K562 (cell line): ENCODE results near the gene GPATCH3. TPM values are rescaled to one million over a fixed set of nuclear protein-coding genes. Genes with fewer than 3 reads are reported as not detected.

Experiments
- BHLHE40 ChIP-seq: IDR thresholded peaks from 2 replicates; pipeline ENCODE4 v1.6.1; 2011; ENCODE audit warnings: low read length, improper control_type of control experiment
- CAMTA2 ChIP-seq: fragments of 250-450 bp; sonication (Bioruptor Pico); conservative IDR thresholded peaks from 2 replicates; pipeline ENCODE4 v1.5.1; 2022
- CHD2 ChIP-seq: IDR thresholded peaks from 2 replicates; pipeline ENCODE4 v1.6.1; 2011; ENCODE audit warnings: low read depth, low read length
- KLF13 ChIP-seq: fragments of 450-650 bp; IDR thresholded peaks from 2 replicates; pipeline ENCODE4 v1.6.1; 2016; ENCODE audit warnings: missing genetic modification characterization, low read depth, mild to moderate bottlenecking, missing compliant biosample characterization, moderate library complexity, borderline replicate concordance
- MYC ChIP-seq, 2 experiments: fragments of 250-450 bp in 1 of 2; sonication (Bioruptor Pico) in 1 of 2; IDR thresholded peaks; 2 replicates each; pipeline versions ENCODE4 v1.5.1 to v1.6.1; 2012 to 2021; ENCODE audit warnings: low read depth in 2 of 2, borderline replicate concordance in 1 of 2, improper control_type of control experiment in 1 of 2, low read length in 1 of 2, mild to moderate bottlenecking in 1 of 2, moderate library complexity in 1 of 2
- NCOA6 ChIP-seq: fragments of 450-650 bp; IDR thresholded peaks from 2 replicates; pipeline ENCODE4 v1.6.1; 2017; ENCODE audit warnings: mild to moderate bottlenecking
- NCOR1 ChIP-seq: fragments of 450-650 bp; IDR thresholded peaks from 2 replicates; pipeline ENCODE4 v1.6.1; 2016; ENCODE audit warnings: mild to moderate bottlenecking, moderate library complexity
- NEUROD1 ChIP-seq: fragments of 150-350 bp; IDR thresholded peaks from 2 replicates; pipeline ENCODE4 v1.6.1; 2014; ENCODE audit warnings: borderline replicate concordance, low read length, low read depth; ENCODE audit not compliant: partially characterized antibody
- NONO ChIP-seq, 2 experiments: fragments of 200-400 bp in 1 of 2; fragments of 450-650 bp in 1 of 2; formaldehyde crosslinking in 1 of 2; IDR thresholded peaks; 2 replicates each; pipeline ENCODE4 v1.6.1; 2017; ENCODE audit warnings: low read depth in 2 of 2, mild to moderate bottlenecking in 2 of 2, moderate library complexity in 2 of 2, low read length in 1 of 2
- TFAM ChIP-seq: fragments of 250-450 bp; sonication (Bioruptor Pico); conservative IDR thresholded peaks from 2 replicates; pipeline ENCODE4 v1.5.0; 2021; ENCODE audit warnings: mild to moderate bottlenecking, moderate library complexity
- ZKSCAN1 ChIP-seq: fragments of 150-350 bp; IDR thresholded peaks from 2 replicates; pipeline ENCODE4 v1.6.1; 2016; ENCODE audit warnings: low read depth, low read length
- ZNF644 ChIP-seq: fragments of 200-800 bp; sonication (Bioruptor generic); IDR thresholded peaks from 2 replicates; pipeline ENCODE4 v1.6.1; 2016; ENCODE audit warnings: low read depth, missing genetic modification characterization, missing compliant biosample characterization
- ZNF764 ChIP-seq: fragments of 250-450 bp; sonication (Bioruptor Pico); IDR thresholded peaks from 2 replicates; pipeline ENCODE4 v1.4.0; 2020; ENCODE audit warnings: low read depth, mild to moderate bottlenecking, moderate library complexity
- polyA plus RNA-seq, 8 experiments: library from polyadenylated mRNA; depleted of rRNA in 4 of 8; stranded (reverse) in 5 of 8; unstranded in 3 of 8; fragments of >200 nt; fragmentation: Nextera tagmentation in 2 of 8; fragmentation: Illumina TruSeq in 1 of 8; extraction: Ambion mirVana in 2 of 8; extraction: Trizol in 1 of 8; gene quantifications; 2 replicates each; pipeline versions ENCODE4 v1.2.1 to v1.2.3, GENCODE V29; 2011 to 2014; ENCODE audit warnings: inconsistent platforms in 1 of 8, missing spikeins in 1 of 8
- total RNA-seq, 7 experiments: library from RNA; depleted of rRNA in 6 of 7; stranded (reverse); fragments of >200 nt in 6 of 7; fragmentation: Illumina TruSeq in 2 of 7; extraction: Trizol in 2 of 7; gene quantifications; 2 replicates each; pipeline versions ENCODE4 v1.2.1 to v1.2.3, GENCODE V29; 2011 to 2021; ENCODE audit warnings: low replicate concordance in 1 of 7
- TF ChIP-seq, protein P1 (sequence below): sonication (generic); formaldehyde crosslinking; IDR thresholded peaks from 2 replicates; pipeline ENCODE4 v1.8.0; 2022; ENCODE audit warnings: missing genetic modification reagents, mild to moderate bottlenecking, moderate library complexity, borderline replicate concordance
- TF ChIP-seq, protein P2 (sequence below): fragments of 450-650 bp; IDR thresholded peaks from 2 replicates; pipeline ENCODE4 v1.6.1; 2016; ENCODE audit warnings: low read depth, mild to moderate bottlenecking, moderate library complexity
- TF ChIP-seq, protein P3 (sequence below), 2 experiments: fragments of 450-650 bp; IDR thresholded peaks; 2 replicates each; pipeline ENCODE4 v1.6.1; 2018; ENCODE audit warnings: mild to moderate bottlenecking in 2 of 2, low read depth in 1 of 2; ENCODE audit not compliant: partially characterized antibody in 2 of 2
- TF ChIP-seq, protein P4 (sequence below): sonication (generic); formaldehyde crosslinking; IDR thresholded peaks from 2 replicates; pipeline ENCODE4 v1.8.1; 2023; ENCODE audit warnings: mild to moderate bottlenecking, missing genetic modification reagents

Gene GPATCH3
- total and polyA plus RNA-seq, 9 of the 15 experiments (the other 6 are each of a cell fraction or from before 2014, with no cell fraction given), result 1.6 to 23.0 (median 13.3) TPM

DNA sequence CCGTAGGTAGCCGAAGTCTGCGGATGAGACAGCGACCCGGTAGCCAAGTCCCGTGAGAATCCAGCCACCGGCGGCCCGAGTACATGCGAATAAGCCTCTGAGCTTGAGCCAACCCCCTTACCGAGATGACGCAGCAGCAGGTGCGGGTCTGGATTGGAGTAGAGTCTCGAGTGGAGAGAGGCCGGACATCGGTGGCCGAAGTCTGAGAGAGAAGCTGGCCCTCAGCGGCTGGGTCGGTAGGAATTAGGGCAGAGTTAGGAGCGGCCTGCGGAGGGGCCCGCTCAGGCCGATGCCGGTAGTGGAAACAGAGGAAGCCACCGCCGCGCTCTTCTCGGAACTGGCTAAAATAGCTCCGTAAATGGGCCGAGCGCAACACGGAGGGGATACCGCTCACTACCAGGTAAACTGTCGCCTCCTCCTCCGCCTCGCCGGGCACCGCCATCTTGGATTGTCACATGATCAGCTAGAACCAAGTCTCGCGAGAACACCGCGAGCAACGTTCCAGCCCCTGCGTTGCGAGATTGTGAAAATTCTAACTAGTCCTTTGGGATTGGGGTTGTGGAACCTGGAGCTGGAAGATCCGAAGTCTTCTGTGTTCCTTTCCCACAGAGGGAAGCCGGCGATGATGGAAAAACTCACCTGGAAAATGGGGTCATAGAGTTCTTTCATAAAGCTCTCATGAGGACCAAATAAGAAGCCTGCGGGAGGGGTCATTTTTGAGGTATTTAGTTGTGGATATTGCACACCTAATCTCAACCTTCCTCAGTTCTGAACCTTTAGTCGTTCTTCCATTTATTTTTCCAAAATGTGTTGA lies at the start of gene GPATCH3 (continued):
- TF ChIP-seq BHLHE40, result peak; percentile 29; the same call in 1 of the 2 replicates
- peak; percentile 99 for TF ChIP-seq CHD2
- TF ChIP-seq NONO (IDR thresholded peaks at IDR 0.05; ENCODE audit: low read depth in 2 of 2, low read length in 1 of 2), result peak in 1 of 2 experiments; percentile 61; a peak in 1 of 4 replicates
- TF ChIP-seq ZNF644 (tag), result 0 out of 2 replicates have a peak, but pooled peaks have one; percentile 3
- peak; percentile 16; the same call in 1 of the 2 replicates for TF ChIP-seq NCOR1
- TF ChIP-seq ZKSCAN1, result peak; percentile 43; the same call in 1 of the 2 replicates
- TF ChIP-seq NEUROD1, result peak; percentile 50
- TF ChIP-seq, protein P1, sequence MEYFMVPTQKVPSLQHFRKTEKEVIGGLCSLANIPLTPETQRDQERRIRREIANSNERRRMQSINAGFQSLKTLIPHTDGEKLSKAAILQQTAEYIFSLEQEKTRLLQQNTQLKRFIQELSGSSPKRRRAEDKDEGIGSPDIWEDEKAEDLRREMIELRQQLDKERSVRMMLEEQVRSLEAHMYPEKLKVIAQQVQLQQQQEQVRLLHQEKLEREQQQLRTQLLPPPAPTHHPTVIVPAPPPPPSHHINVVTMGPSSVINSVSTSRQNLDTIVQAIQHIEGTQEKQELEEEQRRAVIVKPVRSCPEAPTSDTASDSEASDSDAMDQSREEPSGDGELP, result peak; percentile 72; the same call in 1 of the 2 replicates
- TF ChIP-seq ZNF764, result no peak
- TF ChIP-seq CAMTA2 (CRISPR knock-in tag), result no peak
- no peak for TF ChIP-seq TFAM
- TF ChIP-seq KLF13 (tag), result peak; percentile 54; the same call in 1 of the 2 replicates
- TF ChIP-seq, protein P2, sequence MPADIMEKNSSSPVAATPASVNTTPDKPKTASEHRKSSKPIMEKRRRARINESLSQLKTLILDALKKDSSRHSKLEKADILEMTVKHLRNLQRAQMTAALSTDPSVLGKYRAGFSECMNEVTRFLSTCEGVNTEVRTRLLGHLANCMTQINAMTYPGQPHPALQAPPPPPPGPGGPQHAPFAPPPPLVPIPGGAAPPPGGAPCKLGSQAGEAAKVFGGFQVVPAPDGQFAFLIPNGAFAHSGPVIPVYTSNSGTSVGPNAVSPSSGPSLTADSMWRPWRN, result no peak
- TF ChIP-seq, protein P3, sequence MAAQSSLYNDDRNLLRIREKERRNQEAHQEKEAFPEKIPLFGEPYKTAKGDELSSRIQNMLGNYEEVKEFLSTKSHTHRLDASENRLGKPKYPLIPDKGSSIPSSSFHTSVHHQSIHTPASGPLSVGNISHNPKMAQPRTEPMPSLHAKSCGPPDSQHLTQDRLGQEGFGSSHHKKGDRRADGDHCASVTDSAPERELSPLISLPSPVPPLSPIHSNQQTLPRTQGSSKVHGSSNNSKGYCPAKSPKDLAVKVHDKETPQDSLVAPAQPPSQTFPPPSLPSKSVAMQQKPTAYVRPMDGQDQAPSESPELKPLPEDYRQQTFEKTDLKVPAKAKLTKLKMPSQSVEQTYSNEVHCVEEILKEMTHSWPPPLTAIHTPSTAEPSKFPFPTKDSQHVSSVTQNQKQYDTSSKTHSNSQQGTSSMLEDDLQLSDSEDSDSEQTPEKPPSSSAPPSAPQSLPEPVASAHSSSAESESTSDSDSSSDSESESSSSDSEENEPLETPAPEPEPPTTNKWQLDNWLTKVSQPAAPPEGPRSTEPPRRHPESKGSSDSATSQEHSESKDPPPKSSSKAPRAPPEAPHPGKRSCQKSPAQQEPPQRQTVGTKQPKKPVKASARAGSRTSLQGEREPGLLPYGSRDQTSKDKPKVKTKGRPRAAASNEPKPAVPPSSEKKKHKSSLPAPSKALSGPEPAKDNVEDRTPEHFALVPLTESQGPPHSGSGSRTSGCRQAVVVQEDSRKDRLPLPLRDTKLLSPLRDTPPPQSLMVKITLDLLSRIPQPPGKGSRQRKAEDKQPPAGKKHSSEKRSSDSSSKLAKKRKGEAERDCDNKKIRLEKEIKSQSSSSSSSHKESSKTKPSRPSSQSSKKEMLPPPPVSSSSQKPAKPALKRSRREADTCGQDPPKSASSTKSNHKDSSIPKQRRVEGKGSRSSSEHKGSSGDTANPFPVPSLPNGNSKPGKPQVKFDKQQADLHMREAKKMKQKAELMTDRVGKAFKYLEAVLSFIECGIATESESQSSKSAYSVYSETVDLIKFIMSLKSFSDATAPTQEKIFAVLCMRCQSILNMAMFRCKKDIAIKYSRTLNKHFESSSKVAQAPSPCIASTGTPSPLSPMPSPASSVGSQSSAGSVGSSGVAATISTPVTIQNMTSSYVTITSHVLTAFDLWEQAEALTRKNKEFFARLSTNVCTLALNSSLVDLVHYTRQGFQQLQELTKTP (IDR thresholded peaks at IDR 0.05; ENCODE audit: low read depth in 1 of 2, partially characterized antibody in 2 of 2), result peak; percentile 65 to 96
- TF ChIP-seq, protein P4, sequence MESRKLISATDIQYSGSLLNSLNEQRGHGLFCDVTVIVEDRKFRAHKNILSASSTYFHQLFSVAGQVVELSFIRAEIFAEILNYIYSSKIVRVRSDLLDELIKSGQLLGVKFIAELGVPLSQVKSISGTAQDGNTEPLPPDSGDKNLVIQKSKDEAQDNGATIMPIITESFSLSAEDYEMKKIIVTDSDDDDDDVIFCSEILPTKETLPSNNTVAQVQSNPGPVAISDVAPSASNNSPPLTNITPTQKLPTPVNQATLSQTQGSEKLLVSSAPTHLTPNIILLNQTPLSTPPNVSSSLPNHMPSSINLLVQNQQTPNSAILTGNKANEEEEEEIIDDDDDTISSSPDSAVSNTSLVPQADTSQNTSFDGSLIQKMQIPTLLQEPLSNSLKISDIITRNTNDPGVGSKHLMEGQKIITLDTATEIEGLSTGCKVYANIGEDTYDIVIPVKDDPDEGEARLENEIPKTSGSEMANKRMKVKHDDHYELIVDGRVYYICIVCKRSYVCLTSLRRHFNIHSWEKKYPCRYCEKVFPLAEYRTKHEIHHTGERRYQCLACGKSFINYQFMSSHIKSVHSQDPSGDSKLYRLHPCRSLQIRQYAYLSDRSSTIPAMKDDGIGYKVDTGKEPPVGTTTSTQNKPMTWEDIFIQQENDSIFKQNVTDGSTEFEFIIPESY (CRISPR knock-in tag), result peak; percentile 37; the same call in 1 of the 2 replicates
- 0 out of 2 replicates have a peak, but pooled peaks have one; percentile 14 for TF ChIP-seq MYC (IDR thresholded peaks at IDR 0.05; ENCODE audit: low read depth, low read length)
- 0 out of 2 replicates have a peak, but pooled peaks have one; percentile 62 for TF ChIP-seq MYC (CRISPR knock-in tag; IDR thresholded peaks at IDR 0.05; ENCODE audit: borderline replicate concordance, low read depth)
- TF ChIP-seq NCOA6, result no peak
